Measurements from ENCODE around the gene SPINT4.
"Not testable (repeated sequence)": the region's sequence is repeated elsewhere in the genome, so short reads cannot be mapped to it uniquely, and the experiment has no call there.

Gene SPINT4

DNA sequence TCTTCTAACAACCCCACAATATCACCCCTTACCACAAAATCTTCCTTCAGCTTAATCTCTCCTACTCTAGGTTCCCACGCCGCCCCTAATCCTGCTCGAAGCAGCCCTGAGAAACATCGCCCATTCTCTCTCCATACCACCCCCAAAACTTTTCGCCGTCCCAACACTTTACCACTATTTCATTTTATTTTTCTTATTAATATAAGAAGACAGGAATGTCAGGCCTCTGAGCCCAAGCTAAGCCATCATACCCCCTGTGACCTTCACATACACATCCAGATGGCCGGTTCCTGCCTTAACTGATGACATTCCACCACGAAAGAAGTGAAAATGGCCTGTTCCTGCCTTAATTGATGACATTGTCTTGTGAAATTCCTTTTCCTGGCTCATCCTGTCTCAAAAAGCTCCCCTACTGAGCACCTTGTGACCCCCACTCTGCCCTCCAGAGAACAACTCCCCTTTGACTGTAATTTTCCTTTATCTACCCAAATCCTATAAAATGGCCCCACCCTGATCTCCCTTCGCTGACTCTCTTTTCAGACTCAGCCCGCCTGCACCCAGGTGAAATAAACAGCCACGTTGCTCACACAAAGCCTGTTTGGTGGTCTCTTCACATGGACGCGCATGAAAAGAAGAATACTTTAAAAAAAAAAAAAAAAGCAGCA, 42.6 kb downstream of the SPINT4 start:
- Histone ChIP-seq H3K9ac (ENCODE audit: low read depth, low read length) (peak overlapping the region; percentile 31), H3K27ac (ENCODE audit: low read depth, low read length) (peak overlapping the region; percentile 97), H3K4me1 (ENCODE audit: control insufficient read depth, insufficient read depth, low read length) (peaks cover 35% of the 10 kb centered on the region), H3K4me3 (ENCODE audit: low read depth, low read length) (peak overlapping the region; percentile 8; the same call in 1 of the 2 replicates)
- not testable (repeated sequence) for H3K9me3 ChIP-seq (ENCODE audit: control insufficient read depth, insufficient read depth, low read length); H3K27me3 ChIP-seq (ENCODE audit: control insufficient read depth, insufficient read depth, low read length); H3K36me3 ChIP-seq (ENCODE audit: control insufficient read depth, insufficient read depth, low read length)

DNA sequence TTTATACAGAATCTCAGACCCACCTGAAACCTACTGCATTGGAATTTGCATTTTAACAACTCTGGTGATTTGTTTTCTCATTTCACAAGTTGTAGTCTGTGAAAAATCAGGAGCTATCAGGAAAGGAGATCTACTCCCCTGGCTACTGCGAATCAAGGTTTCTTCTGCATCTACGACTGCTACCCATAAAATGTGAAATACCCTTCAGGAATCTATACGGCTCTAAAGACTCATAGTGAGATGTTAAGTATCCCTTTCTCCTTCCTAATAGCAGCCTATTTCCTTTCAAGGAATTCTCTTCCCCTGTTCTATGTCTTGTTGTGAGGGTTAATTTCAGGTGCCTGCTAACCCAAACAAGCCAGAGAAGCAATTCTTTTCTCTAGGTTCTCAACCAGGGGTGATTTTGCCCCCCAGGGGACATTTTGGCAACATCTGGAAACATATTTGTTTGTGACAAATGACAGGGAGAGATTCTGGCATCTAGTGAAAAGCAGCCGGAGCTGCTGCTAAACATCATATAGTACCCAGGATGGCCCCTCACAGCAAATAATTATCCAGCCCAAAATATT, 43.2 kb downstream of the SPINT4 start:
- H3K27me3 ChIP-seq (ENCODE audit: control insufficient read depth, insufficient read depth, low read length) = no peaks in the 10 kb centered on the region
- no peaks in the 10 kb centered on the region for H3K36me3 ChIP-seq (ENCODE audit: control insufficient read depth, insufficient read depth, low read length)
- peak overlapping the region; percentile 31 for H3K9ac ChIP-seq (ENCODE audit: low read depth, low read length)
- H3K27ac ChIP-seq (ENCODE audit: low read depth, low read length) = peak overlapping the region; percentile 97
- peaks cover 35% of the 10 kb centered on the region for H3K4me1 ChIP-seq (ENCODE audit: control insufficient read depth, insufficient read depth, low read length)
- no peaks in the 10 kb centered on the region; the same call in 1 of the 2 replicates for H3K9me3 ChIP-seq (ENCODE audit: control insufficient read depth, insufficient read depth, low read length)
- H3K4me3 ChIP-seq (ENCODE audit: low read depth, low read length) = peak overlapping the region; percentile 8; the same call in 1 of the 2 replicates

DNA sequence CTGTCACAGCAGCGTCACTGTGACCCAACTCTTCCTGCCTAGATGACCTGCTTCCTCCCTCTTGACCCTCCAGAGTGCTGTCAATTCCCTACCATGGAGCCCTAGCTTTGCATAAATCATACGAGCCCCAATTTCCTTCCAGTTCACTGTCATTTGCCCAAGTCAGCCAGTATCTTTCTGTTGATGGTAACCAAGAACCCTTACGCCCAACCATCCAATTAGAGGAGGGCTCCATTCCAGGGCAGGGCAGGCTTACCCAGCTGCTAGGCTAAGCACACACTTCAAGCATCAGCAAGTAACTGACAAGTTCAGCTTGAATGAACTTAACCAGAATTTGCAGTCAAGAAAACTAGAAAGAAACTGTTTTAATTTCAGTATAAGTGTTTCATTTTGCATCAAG, 43.8 kb downstream of the SPINT4 start:
- Histone ChIP-seq H3K4me1 (ENCODE audit: control insufficient read depth, insufficient read depth, low read length) (peaks cover 38% of the 10 kb centered on the region), H3K27ac (ENCODE audit: low read depth, low read length) (peak overlapping the region; percentile 97), H3K9ac (ENCODE audit: low read depth, low read length) (peak overlapping the region; percentile 31)

DNA sequence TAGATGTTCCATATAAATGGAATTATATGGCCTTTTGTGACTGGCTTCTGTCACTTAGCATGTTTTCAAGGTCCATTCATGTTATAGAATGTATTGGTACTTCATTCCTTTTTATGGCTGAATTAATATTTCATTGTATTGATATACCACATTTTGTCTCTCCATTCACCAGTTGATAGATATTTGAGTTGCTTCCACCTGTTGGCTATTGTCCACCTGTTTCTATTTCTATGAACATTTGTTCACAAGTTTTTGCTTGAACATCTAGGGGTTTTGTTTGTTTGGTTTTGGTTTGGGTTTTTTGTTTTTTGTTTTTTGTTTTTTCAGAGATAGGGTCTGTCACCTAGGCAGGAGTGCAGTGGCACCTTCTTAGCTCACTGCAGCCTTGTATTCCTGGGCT, 46.3 kb downstream of the SPINT4 start:
- Histone ChIP-seq H3K4me3 (ENCODE audit: low read depth, low read length) (no peak overlapping the region), H3K27ac (ENCODE audit: low read depth, low read length) (no peak overlapping the region)

More for the DNA sequence above, 43.8 kb downstream of the SPINT4 start:
- Histone ChIP-seq H3K27me3 (ENCODE audit: control insufficient read depth, insufficient read depth, low read length) (no peaks in the 10 kb centered on the region), H3K9me3 (ENCODE audit: control insufficient read depth, insufficient read depth, low read length) (no peaks in the 10 kb centered on the region), H3K36me3 (ENCODE audit: control insufficient read depth, insufficient read depth, low read length) (no peaks in the 10 kb centered on the region), H3K4me3 (ENCODE audit: low read depth, low read length) (no peak overlapping the region)

DNA sequence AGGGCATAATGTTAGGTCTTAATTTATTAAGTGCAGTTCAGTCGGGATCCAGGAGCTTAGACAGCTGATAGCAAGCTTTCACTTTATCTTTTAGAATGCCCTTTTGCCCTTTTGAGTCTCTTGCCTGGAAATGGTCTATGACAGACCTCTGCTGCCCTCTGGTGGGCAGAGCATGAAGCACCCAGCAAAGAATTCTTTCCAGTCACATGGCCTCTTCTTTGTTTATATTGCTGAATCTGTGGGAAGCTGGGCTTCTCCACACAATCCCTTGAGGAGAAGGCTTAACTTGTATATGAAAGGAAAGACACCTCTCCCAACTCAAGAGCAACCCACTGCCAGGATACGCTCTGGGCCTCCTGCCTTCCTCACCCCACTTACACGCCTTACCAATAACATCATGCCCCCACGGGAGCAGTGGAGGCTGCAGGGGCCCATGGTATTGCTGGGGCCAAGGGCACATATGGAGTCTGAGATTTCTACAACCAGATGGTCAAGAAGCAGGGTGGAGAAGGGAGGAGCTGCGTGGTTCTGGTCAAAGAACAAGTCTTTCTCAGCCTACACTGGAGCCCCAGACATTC, 49.1 kb downstream of the SPINT4 start:
- no peaks in the 10 kb centered on the region for H3K27me3 ChIP-seq (ENCODE audit: control insufficient read depth, insufficient read depth, low read length)
- H3K4me1 ChIP-seq (ENCODE audit: control insufficient read depth, insufficient read depth, low read length) = peaks cover 24% of the 10 kb centered on the region
- no peak overlapping the region for H3K27ac ChIP-seq (ENCODE audit: low read depth, low read length)
- no peak overlapping the region for H3K4me3 ChIP-seq (ENCODE audit: low read depth, low read length)
- no peak overlapping the region for H3K9ac ChIP-seq (ENCODE audit: low read depth, low read length)
- H3K36me3 ChIP-seq (ENCODE audit: control insufficient read depth, insufficient read depth, low read length) = no peaks in the 10 kb centered on the region
- no peaks in the 10 kb centered on the region for H3K9me3 ChIP-seq (ENCODE audit: control insufficient read depth, insufficient read depth, low read length)

More for the DNA sequence above, 46.3 kb downstream of the SPINT4 start:
- Histone ChIP-seq H3K36me3 (ENCODE audit: control insufficient read depth, insufficient read depth, low read length) (no peaks in the 10 kb centered on the region), H3K9me3 (ENCODE audit: control insufficient read depth, insufficient read depth, low read length) (no peaks in the 10 kb centered on the region), H3K9ac (ENCODE audit: low read depth, low read length) (no peak overlapping the region), H3K4me1 (ENCODE audit: control insufficient read depth, insufficient read depth, low read length) (peaks cover 45% of the 10 kb centered on the region), H3K27me3 (ENCODE audit: control insufficient read depth, insufficient read depth, low read length) (no peaks in the 10 kb centered on the region)

DNA sequence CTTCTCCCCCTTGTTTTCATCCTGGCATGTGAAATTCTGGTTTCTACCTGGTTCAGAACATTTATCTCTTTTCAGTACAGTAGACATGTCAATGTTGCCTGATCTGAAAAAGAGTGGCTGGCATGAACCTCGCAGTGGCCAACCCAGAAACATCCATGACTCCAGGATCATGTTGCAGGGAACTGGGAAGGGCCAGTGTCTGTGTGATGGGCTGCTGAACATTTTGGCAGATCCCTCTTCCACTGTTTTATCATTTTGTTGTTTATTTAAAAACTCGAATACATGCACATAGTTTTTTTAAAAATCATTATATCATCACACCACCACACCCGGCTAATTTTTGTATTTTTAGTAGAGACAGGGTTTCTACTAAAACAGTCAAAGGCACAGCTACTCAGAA, 50.5 kb downstream of the SPINT4 start:
- Histone ChIP-seq H3K27ac (ENCODE audit: low read depth, low read length) (no peak overlapping the region), H3K4me3 (ENCODE audit: low read depth, low read length) (no peak overlapping the region), H3K27me3 (ENCODE audit: control insufficient read depth, insufficient read depth, low read length) (no peaks in the 10 kb centered on the region), H3K36me3 (ENCODE audit: control insufficient read depth, insufficient read depth, low read length) (no peaks in the 10 kb centered on the region), H3K9ac (ENCODE audit: low read depth, low read length) (no peak overlapping the region), H3K9me3 (ENCODE audit: control insufficient read depth, insufficient read depth, low read length) (no peaks in the 10 kb centered on the region), H3K4me1 (ENCODE audit: control insufficient read depth, insufficient read depth, low read length) (peaks cover 10% of the 10 kb centered on the region)

DNA sequence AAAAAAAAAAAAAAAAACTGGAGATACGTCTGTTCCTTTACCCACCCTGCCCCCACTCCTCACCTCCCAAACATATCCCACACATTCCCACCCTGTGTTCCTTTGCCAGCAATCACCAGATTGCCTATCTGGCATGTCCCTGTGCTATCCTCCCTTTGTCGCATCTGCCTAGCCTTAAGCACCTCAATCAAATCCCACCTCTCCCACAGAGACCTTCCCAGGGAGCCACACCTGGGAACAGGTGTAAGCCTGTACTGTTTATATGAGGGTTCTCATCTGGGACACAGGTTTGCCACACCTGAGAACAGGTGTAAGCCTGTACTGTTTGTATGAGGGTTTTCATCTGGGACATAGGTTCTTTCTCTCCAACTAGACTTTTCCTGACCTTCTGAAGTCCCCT, 52.8 kb downstream of the SPINT4 start:
- Histone ChIP-seq H3K9me3 (ENCODE audit: control insufficient read depth, insufficient read depth, low read length) (no peaks in the 10 kb centered on the region), H3K27me3 (ENCODE audit: control insufficient read depth, insufficient read depth, low read length) (no peaks in the 10 kb centered on the region), H3K4me3 (ENCODE audit: low read depth, low read length) (no peak overlapping the region), H3K36me3 (ENCODE audit: control insufficient read depth, insufficient read depth, low read length) (no peaks in the 10 kb centered on the region), H3K4me1 (ENCODE audit: control insufficient read depth, insufficient read depth, low read length) (peaks cover 10% of the 10 kb centered on the region), H3K27ac (ENCODE audit: low read depth, low read length) (no peak overlapping the region), H3K9ac (ENCODE audit: low read depth, low read length) (no peak overlapping the region)

DNA sequence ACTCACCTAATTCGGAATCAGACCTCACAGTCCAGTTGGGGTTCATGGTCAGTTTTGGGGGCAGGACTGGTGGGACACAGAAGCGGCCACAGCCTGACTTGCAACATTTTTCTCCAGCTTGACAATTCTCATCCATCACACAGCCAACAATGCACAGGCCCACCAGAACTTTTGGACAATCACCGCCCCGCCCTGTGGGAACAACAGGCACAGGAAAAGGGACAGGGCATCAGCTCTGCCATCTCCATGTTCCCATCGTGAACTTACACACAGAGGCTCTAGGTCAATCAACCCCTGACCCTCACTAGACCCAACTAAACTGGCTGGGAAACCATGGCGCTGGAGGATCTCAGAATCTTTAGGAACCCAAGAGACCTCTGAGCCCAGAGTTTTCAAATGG, 53.3 kb downstream of the SPINT4 start:
- Histone ChIP-seq H3K4me3 (ENCODE audit: low read depth, low read length) (no peak overlapping the region), H3K27ac (ENCODE audit: low read depth, low read length) (no peak overlapping the region), H3K9ac (ENCODE audit: low read depth, low read length) (no peak overlapping the region), H3K27me3 (ENCODE audit: control insufficient read depth, insufficient read depth, low read length) (no peaks in the 10 kb centered on the region), H3K4me1 (ENCODE audit: control insufficient read depth, insufficient read depth, low read length) (peaks cover 10% of the 10 kb centered on the region), H3K36me3 (ENCODE audit: control insufficient read depth, insufficient read depth, low read length) (no peaks in the 10 kb centered on the region), H3K9me3 (ENCODE audit: control insufficient read depth, insufficient read depth, low read length) (no peaks in the 10 kb centered on the region)
